Stimulated activated effector memory CD8-positive, alpha-beta T cell treated with anti-CD3 and anti-CD28 coated beads, Interleukin-12 subunit alpha, Interleukin-12 subunit beta, amount 100 ng/mL, for 72 hours (primary cell): ENCODE measurements around the gene NAA40.
A peak's percentile ranks its signal among the peaks of the same experiment; 100 is the strongest.

Source experiments
- ATAC-seq: fragments of 150-1000 bp; cut with Tn5 transposase; 2 replicates; pipeline ENCODE4 v1.10.0; 2021
- DNase-seq, 2 donors: peaks; one replicate each; pipeline ENCODE4 v3.0.0; 2021 to 2022; ENCODE audit warnings: low spot score in 2 of 2
- H3K27ac Mint-ChIP-seq: one replicate; pipeline ENCODE4 v1.8.0; 2022; ENCODE audit warnings: mild to moderate bottlenecking, mixed read lengths
- H3K36me3 Mint-ChIP-seq: one replicate; pipeline ENCODE4 v1.8.0; 2022; ENCODE audit warnings: mild to moderate bottlenecking, mixed read lengths
- H3K4me1 Mint-ChIP-seq: one replicate; pipeline ENCODE4 v1.8.0; 2022; ENCODE audit warnings: mixed read lengths
- H3K4me3 Mint-ChIP-seq: one replicate; pipeline ENCODE4 v1.8.0; 2022; ENCODE audit warnings: mild to moderate bottlenecking, mixed read lengths
- H3K9me3 Mint-ChIP-seq: one replicate; pipeline ENCODE4 v1.8.0; 2022; ENCODE audit warnings: mixed read lengths

Gene NAA40

DNA sequence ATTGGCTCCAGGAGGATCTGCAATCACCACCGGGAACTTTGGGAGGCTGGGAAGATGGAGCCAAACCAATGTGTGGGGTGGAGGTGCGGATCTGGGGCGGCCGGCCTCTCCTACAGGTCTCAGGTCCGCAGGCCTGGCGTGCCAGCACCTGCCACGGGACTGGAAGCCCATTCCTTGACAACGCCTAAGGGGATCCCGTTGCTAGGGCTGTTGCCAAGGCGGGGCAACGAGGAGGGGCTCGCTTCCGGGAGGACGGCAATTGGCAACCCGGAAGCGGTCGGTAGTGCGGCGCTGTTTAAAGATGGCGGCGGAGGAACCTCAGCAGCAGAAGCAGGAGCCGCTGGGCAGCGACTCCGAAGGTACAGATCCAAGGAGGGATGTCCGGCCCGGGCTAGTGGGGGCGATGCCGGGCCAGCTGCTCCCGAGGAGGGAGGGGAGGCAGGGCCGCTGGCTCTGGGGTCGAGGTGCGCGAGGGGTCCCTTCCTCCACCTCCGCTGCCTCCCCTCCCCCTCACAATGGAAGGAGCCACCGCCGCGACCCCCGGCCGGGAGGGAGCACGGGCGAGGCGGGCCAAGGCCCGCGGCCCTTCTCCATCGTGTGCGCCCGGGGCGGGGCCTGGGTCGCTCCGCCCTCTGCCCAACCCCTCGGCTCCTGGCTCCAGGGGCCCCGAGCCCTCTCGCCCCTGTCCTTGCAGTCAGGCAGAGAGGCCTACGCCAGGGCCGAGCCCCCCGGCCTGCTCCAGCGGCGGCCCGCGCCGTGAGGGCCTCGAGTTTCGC lies 47.5 kb downstream of the NAA40 start, which contains the start of gene OTUB1:
OTUB1 (plus strand) TSS at position 283 of the 776 bp plus-strand sequence; CDS start at position 302, 19 bp downstream.
- Mint-ChIP-seq H3K27ac (peak within 1 kb of the TSS; percentile 99), H3K4me1 (peaks cover 32% of the 10 kb centered on the region), H3K36me3 (peaks cover 57% of the 10 kb centered on the region), H3K4me3 (peak within 1 kb of the TSS; percentile 98), H3K9me3 (no peaks in the 10 kb centered on the region)
- ATAC-seq (peak; percentile 95), DNase-seq (peak; percentile 70 to 90)

DNA sequence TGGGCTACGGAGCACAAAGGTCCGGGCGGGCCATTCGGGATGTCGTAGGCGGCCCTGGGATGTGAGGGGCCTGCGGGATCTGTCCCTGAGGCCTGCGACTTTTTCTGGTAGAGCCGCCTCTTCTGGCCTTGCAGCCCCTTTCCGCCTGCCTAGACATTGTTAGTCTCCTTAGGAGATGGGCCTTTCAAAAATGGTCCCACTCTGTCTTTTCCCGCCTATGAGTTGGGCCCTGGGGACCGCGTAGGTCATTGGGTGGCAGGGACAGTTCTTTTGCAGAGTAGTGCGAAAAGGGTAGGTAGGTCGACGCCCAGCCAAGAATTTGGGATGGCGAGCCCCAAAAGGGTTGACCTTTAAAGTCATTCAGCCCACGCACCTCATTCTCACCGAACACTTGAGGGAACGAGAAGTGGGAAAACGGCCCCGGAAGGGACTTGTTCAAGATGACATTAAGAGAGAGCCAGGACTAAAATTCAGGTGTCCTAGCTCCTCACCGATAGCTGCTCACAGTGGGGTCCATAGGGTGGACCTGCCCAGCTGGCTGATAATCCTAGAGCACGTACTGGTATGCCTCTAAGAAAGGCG lies 48.2 kb downstream of the NAA40 start:
- H3K9me3 Mint-ChIP-seq: no peaks in the 10 kb centered on the region
- H3K4me3 Mint-ChIP-seq: peak overlapping the region; percentile 98
- H3K36me3 Mint-ChIP-seq: peaks cover 63% of the 10 kb centered on the region
- no peak for ATAC-seq
- no peak overlapping the region for H3K27ac Mint-ChIP-seq
- peaks cover 39% of the 10 kb centered on the region for H3K4me1 Mint-ChIP-seq
- DNase-seq: no peak

DNA sequence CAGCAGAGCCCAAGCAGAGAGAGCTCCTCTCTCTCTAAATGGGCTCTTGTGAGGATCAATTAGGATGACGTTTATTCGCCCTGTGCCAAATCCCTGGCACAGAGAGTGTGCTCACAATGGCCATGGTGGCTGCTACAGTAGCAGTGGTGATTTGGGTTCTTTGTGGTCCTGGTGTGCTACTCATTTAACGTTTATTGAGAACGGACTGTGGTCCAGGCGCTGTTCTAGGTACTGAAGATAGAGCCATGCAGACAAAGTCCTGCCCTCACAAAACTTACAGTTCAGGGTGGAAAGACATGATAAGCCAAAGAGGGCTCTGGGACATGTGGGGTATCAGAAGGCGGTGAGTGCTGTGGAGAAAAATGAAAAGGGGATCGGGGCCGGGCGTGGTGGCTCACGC lies 52.8 kb downstream of the NAA40 start:
- peaks cover 46% of the 10 kb centered on the region for H3K4me1 Mint-ChIP-seq
- H3K27ac Mint-ChIP-seq: peak overlapping the region; percentile 26
- no peak for ATAC-seq
- H3K36me3 Mint-ChIP-seq: peaks cover 86% of the 10 kb centered on the region
- no peak for DNase-seq
- H3K4me3 Mint-ChIP-seq: no peak overlapping the region
- H3K9me3 Mint-ChIP-seq: no peaks in the 10 kb centered on the region

DNA sequence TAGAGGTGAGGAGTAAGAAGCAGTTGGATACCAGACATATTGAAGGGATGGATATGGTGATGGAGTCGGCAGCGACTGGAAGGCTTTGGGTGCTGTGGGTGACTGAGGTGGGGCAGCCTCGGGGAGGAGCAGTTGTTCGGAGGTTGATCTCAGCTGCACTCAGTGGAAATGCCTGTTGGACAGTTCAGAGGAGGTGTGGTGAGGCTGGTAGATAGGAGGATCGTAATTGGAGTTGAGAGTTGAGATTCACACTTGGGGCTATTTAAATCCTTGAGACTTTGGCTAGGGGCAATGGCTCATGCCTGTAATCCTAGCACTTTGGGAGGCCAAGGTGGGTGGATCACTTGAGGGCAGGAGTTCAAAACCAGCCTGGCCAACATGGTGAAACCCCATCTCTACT lies 54.3 kb downstream of the NAA40 start:
- H3K4me3 Mint-ChIP-seq: no peak overlapping the region
- ATAC-seq: no peak
- no peaks in the 10 kb centered on the region for H3K9me3 Mint-ChIP-seq
- no peak for DNase-seq
- peaks cover 88% of the 10 kb centered on the region for H3K36me3 Mint-ChIP-seq
- H3K27ac Mint-ChIP-seq: peak overlapping the region; percentile 16
- peaks cover 48% of the 10 kb centered on the region for H3K4me1 Mint-ChIP-seq

DNA sequence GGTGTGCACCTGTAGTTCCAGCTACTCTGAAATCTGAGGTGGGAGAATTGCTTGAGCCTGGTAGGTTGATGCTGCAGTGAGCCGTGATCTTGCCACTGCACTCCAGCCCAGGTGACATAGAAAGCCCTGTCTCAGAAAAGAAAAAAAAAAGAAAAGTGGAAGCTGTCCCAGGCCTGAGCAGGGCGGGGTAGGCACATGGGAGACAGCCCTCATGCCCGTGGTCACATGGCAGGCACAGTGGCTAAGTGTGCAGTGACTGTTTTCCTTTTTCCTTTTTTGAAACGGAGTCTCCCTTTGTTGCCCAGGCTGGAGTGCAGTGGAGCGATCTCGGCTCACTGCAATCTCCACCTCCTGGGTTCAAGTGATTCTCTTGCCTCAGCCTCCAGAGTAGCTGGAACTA lies 55.2 kb downstream of the NAA40 start:
- H3K27ac Mint-ChIP-seq: no peak overlapping the region
- DNase-seq: no peak
- no peak for ATAC-seq
- H3K9me3 Mint-ChIP-seq: no peaks in the 10 kb centered on the region
- no peak overlapping the region for H3K4me3 Mint-ChIP-seq
- H3K4me1 Mint-ChIP-seq: peaks cover 47% of the 10 kb centered on the region
- H3K36me3 Mint-ChIP-seq: peaks cover 88% of the 10 kb centered on the region

DNA sequence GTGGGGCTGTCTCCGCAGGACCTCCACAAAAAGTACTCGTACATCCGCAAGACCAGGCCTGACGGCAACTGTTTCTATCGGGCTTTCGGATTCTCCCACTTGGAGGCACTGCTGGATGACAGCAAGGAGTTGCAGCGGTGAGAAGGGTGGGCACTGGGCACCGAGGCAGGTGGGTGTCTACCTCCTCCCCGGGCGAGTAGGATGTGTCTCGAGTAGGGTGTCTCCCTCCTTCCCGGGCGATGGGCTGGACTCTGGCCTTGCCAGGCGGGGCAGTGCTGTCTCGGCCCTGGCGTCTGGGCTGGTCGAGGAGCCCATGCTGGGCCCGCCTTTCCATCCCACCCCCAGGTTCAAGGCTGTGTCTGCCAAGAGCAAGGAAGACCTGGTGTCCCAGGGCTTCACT lies 57.7 kb downstream of the NAA40 start:
- H3K36me3 Mint-ChIP-seq: peaks cover 63% of the 10 kb centered on the region
- H3K9me3 Mint-ChIP-seq: no peaks in the 10 kb centered on the region
- no peak overlapping the region for H3K4me3 Mint-ChIP-seq
- ATAC-seq: no peak
- no peak overlapping the region for H3K27ac Mint-ChIP-seq
- DNase-seq: no peak
- H3K4me1 Mint-ChIP-seq: peaks cover 45% of the 10 kb centered on the region

DNA sequence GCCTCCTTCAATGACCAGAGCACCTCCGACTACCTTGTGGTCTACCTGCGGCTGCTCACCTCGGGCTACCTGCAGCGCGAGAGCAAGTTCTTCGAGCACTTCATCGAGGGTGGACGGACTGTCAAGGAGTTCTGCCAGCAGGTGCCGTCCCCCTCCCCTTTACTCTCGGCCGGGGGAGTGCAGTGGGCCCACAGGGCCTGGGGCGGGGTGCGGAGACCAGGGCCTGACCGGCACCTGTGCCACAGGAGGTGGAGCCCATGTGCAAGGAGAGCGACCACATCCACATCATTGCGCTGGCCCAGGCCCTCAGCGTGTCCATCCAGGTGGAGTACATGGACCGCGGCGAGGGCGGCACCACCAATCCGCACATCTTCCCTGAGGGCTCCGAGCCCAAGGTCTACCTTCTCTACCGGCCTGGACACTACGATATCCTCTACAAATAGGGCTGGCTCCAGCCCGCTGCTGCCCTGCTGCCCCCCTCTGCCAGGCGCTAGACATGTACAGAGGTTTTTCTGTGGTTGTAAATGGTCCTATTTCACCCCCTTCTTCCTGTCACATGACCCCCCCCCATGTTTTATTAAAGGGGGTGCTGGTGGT lies 58.4 kb downstream of the NAA40 start:
- Mint-ChIP-seq H3K27ac (peak overlapping the region; percentile 83), H3K4me3 (no peak overlapping the region), H3K36me3 (peaks cover 56% of the 10 kb centered on the region), H3K9me3 (no peaks in the 10 kb centered on the region), H3K4me1 (peaks cover 44% of the 10 kb centered on the region)
- DNase-seq (no peak), ATAC-seq (no peak)

DNA sequence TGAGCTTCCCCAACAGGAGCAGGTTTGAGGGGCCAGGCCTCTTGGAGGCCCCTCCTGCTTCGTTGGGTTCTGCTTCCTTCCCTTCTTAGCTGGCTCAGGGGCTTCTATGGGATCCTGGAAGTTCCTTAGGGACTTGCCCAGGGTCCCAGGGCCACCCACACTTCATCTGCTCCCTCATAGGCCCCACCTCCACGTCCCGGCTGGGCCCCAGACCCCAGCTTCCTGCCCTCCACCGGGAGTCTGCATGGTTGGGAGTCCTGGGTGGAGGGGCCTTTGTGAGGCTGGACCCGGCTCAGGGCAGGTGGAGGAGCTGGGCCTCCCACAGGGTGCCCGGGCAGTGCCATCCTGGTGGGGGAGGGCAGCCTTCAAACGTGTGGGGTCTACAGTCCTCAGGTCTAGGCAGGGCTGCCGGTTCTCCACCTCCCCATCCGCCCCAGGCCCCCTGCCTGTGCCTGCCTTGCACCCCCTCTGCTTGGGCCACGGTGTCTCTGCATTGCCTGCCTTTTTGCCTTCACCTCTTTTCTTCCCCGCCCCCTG lies 59.1 kb downstream of the NAA40 start:
- no peak overlapping the region for H3K4me3 Mint-ChIP-seq
- ATAC-seq (no peak), DNase-seq (no peak)
- peak overlapping the region; percentile 83 for H3K27ac Mint-ChIP-seq
- H3K36me3 Mint-ChIP-seq: peaks cover 49% of the 10 kb centered on the region
- H3K4me1 Mint-ChIP-seq: peaks cover 41% of the 10 kb centered on the region
- H3K9me3 Mint-ChIP-seq: no peaks in the 10 kb centered on the region

DNA sequence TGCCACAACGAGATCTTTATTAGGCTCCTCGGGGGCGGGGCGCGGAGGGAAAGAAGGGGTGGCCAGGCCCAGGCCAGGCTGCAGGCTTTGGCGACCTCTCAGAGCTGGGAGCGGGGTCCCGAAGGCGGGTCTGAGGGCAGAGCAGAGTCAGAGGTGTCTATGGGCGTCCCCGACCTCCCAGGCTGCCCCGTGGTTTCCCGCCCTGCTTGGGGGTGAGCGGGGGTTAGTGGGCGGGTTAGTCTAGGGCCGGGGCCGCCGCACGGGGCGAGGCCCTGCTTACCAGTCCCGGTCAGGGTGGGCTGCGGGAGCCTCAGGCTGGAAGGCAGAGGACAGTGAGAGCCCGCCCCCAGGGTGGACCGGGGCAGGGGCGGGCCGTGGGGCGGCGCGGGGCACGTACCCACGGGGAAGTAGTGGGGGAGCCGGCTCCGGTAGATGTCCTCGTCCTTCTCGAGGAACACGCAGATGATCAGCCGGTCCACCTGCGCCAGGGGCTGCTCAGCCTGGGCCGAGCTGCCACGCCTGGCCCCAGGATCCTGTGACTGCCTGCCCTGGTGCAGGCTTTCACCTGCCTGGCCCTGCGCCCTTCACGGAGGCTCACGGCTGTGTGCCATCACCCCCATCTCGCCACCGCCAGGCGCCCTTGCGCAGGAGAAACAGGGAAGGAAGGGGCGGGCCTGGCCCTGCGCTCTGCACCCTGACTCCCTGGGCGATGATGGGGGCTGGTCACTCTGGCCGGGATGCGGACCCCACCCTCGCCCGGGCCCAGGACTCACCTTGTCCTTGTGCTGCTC lies 60.0 kb downstream of the NAA40 start:
- H3K36me3 Mint-ChIP-seq: peaks cover 41% of the 10 kb centered on the region
- no peak for DNase-seq
- H3K9me3 Mint-ChIP-seq: no peaks in the 10 kb centered on the region
- peaks cover 36% of the 10 kb centered on the region for H3K4me1 Mint-ChIP-seq
- peak overlapping the region; percentile 83 for H3K27ac Mint-ChIP-seq
- no peak for ATAC-seq
- H3K4me3 Mint-ChIP-seq: peak overlapping the region; percentile 50

DNA sequence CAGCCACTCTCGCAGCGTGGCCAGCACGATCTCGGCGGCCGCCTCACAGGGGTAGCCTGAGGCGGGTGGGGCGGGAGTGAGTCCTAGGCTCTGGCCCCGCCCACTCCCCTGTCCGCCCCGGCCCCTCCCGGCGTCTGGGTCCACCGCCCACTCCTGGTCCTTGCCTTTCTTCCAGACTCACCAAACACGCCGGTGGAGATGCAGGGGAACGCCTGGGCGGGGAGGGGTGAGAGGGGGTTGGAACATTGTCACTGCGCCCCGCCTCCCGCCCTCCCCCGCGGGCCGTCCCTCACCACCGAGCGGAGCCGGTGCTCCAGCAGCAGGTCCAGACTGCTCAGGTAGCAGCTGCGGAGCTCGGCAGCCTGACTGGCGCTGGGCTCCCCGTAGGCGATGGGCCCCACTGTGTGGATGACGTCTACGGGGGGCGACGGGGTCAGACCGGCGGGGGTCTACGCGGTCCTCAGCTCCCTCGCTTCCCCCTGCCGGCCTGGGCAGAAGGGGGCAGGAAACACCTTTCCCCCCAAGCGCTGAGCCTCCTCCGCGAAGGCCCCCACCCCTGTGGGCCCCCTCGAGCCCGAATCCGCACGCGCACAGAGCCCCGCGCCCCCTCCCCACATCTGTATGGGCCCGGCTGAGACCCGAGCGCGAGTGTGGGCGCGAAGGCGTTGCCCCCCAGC lies 60.7 kb downstream of the NAA40 start:
- Mint-ChIP-seq H3K9me3 (no peaks in the 10 kb centered on the region), H3K27ac (no peak overlapping the region), H3K4me3 (peak overlapping the region; percentile 50), H3K4me1 (peaks cover 32% of the 10 kb centered on the region), H3K36me3 (peaks cover 33% of the 10 kb centered on the region)
- ATAC-seq (peak; percentile 62), DNase-seq (peak; percentile 48 to 68)

DNA sequence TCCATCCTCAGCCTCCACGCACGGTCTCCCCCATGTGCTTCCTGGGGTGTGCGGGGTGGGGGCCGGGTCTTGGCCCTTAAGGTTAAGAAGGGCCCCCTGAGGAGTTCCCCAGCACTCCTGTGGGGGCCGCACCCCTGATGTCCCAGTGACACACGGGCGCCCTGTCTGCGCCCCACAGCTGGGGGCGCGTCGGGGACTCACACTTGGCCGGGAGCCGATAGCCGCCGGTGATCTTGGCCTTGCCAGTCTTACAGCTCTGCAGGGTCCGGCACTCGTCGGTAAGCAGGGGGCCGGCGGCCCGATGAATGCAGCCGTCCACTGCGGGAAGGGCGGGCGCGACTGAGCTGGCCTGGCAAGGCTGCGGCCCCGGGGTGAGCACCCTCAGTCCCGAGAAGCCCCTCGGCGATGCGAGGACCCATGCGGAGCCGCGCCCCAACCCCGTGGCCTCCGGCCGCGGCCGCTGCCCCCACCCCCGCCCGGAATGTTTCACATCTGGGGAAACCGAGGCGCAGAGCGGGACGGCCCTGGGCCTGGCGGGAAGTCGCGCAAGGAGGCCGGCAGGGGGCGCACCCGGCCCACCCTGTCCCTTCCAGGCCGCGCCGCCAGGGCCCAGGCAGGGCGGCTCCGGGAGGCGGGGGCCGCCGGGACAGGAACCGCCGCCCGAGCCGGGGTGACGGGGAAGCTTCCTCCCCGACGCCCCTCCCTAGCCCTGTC lies 61.4 kb downstream of the NAA40 start:
- Mint-ChIP-seq H3K9me3 (no peaks in the 10 kb centered on the region), H3K27ac (no peak overlapping the region), H3K4me3 (peak overlapping the region; percentile 50), H3K4me1 (peaks cover 26% of the 10 kb centered on the region), H3K36me3 (peaks cover 26% of the 10 kb centered on the region)
- DNase-seq (peak; percentile 68 to 84), ATAC-seq (peak; percentile 84)

DNA sequence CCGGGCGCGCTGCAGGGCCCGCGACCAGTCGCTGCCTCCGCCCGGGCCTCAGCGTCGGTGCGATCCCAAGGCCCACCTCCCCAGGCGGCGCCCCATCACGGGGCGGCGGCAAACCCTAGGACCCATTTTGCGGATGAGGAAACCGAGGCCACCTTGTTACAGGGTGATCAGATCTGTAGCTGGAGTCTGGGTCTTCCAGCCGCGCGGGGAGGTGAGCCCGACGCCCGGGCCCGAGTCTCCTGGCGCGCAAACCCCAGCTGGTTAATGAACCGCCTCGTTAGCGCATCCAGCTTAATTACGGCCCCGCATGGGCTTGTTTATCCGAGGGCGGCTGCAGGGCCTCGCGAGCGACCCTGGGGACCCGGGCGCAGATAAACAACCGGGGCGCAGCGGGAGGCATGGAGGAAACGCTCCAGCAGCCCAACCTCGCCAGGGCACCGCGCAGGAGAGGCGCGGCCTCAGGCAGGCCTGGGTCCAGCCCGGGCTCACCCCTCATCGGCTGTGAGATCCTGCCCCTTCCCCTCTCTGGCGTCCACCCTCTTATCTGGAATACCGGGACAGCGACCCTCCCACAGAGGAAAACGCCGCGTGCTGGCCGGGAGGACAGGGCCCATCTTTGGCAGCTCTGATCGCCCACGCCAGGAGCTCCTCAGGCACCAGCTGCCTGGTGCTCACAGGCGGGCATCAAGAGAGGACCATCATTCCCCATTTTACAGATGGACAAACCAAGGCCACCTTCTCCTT lies 62.1 kb downstream of the NAA40 start:
- Mint-ChIP-seq H3K4me3 (peak overlapping the region; percentile 50), H3K27ac (no peak overlapping the region), H3K9me3 (no peaks in the 10 kb centered on the region), H3K36me3 (peaks cover 23% of the 10 kb centered on the region), H3K4me1 (peaks cover 26% of the 10 kb centered on the region)
- DNase-seq (no peak), ATAC-seq (no peak)

DNA sequence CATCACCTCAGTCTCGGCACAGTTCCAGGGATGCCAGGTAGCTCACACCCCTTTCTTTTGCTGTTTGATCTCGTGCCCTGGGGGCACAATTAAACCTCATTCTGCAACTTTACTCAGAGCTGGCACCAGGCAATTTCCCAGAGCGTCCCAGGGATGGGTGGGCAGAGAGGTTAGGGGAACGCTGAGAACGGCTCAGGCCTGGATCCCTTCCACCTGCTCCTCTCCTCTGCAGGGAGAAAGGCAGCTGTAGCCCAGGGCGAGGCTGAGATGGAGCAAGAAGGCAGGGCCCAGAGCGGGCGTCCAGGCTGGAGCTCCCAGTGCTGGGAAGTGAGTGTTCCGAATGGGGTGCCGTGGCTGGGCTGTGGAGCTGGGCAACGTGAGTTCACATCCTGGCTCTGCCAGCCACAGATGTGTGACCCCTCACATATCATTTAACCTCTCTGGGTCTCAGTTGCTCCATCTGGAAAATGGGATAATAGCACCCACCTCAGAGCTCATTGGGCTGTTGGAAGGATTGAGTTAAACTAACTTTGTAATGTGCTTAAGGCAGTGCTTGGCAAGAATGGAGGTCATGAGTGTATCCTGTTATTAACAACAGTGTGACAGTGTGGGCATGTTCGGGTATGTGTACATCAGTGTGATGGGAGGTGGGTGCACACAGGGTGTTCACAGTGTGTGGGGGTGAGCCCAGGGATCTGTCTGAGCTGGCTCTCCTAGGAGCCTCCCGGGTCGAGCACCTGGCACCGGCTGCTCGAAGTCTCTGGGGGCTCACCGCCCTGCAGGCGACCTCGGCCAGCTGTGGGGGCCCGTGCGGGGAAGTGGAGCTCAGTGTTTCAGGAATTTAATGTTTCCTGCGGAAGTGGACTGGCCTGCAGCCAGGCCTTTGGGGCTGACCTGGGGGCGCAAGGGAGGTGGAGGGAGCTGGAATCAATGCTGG lies 63.0 kb downstream of the NAA40 start:
- peaks cover 23% of the 10 kb centered on the region for H3K36me3 Mint-ChIP-seq
- no peak for ATAC-seq
- no peaks in the 10 kb centered on the region for H3K9me3 Mint-ChIP-seq
- peaks cover 26% of the 10 kb centered on the region for H3K4me1 Mint-ChIP-seq
- no peak for DNase-seq
- peak overlapping the region; percentile 30 for H3K27ac Mint-ChIP-seq
- H3K4me3 Mint-ChIP-seq: peak overlapping the region; percentile 29
